GM12878 (cell line): ENCODE data around the gene EEF2K. TPM values are rescaled to one million over a fixed set of nuclear protein-coding genes. Genes with fewer than 3 reads are reported as not detected.

Source experiments
- ATAC-seq: fragments of 200-7000 bp; cut with Tn5 transposase; 3 replicates; pipeline ENCODE4 v1.9.1; 2020; ENCODE audit warnings: mild to moderate bottlenecking, moderate library complexity
- BruUV-seq: library from RNA; stranded (reverse); fragments of 400-500 nt; replicated peaks from 2 replicates; lab custom pipeline; 2021; lab: Mats Ljungman, UMichigan
- CTCF ChIA-PET: fragments of 300-600 bp; sonication (Branson Sonifier 250); formaldehyde crosslinking; extraction: SDS; loops from one replicate; lab custom pipeline; 2021; ENCODE audit warnings: inconsistent platforms; lab: Yijun Ruan, JAX
- POLR2A ChIA-PET: fragments of 350-600 bp; formaldehyde crosslinking; extraction: SDS; loops from one replicate; lab custom pipeline; 2021; ENCODE audit warnings: inconsistent platforms; lab: Charles Lee
- RAD21 ChIA-PET: fragments of 300-600 bp; sonication (Branson Sonifier 250); formaldehyde crosslinking; loops from one replicate; lab custom pipeline; 2023; ENCODE audit warnings: antibody characterized with exemption; ENCODE audit not compliant: unreplicated experiment; lab: Charles Lee
- SMC1A ChIA-PET: fragments of 300-600 bp; sonication (Branson Sonifier 250); formaldehyde crosslinking; loops from one replicate; lab custom pipeline; 2023; ENCODE audit not compliant: unreplicated experiment, uncharacterized antibody; lab: Charles Lee
- DNase-seq: peaks from one replicate; pipeline ENCODE4 v3.0.0-alpha.2; 2011; ENCODE audit warnings: low read depth, low spot score
- FAIRE-seq: peaks from 3 replicates; lab custom pipeline; 2011; peaks lifted over from hg19 to GRCh38; lab: Jason Lieb, UNC
- H2AFZ ChIP-seq: 2 replicates; pipeline ENCODE4 v1.6.0; 2011; ENCODE audit warnings: low read depth, low read length, control low read depth; ENCODE audit not compliant: control insufficient read depth
- H3K27ac ChIP-seq: 2 replicates; pipeline ENCODE4 v1.5.1; 2011; ENCODE audit warnings: control low read depth; ENCODE audit not compliant: control insufficient read depth, insufficient read depth
- H3K27me3 ChIP-seq, 2 experiments: replicated peaks in 1 of 2; 2 replicates each; pipeline versions ENCODE4 v1.6.0 to v1.6.1; 2011; ENCODE audit warnings: low read length in 1 of 2; ENCODE audit not compliant: control insufficient read depth in 2 of 2, insufficient read depth in 2 of 2
- H3K36me3 ChIP-seq, 2 experiments: 2 replicates each; pipeline ENCODE4 v1.5.1; 2011; ENCODE audit warnings: low read length in 1 of 2; ENCODE audit not compliant: control insufficient read depth in 2 of 2, insufficient read depth in 2 of 2
- H3K4me1 ChIP-seq: 2 replicates; pipeline ENCODE4 v1.6.1; 2011; ENCODE audit warnings: mild to moderate bottlenecking, low read length, moderate library complexity, mixed read lengths; ENCODE audit not compliant: control insufficient read depth, insufficient read depth
- H3K4me2 ChIP-seq: 2 replicates; pipeline ENCODE4 v1.6.0; 2011; ENCODE audit warnings: control low read depth; ENCODE audit not compliant: control insufficient read depth, insufficient read depth
- H3K4me3 ChIP-seq: fragments of 200-600 bp; sonication (generic); 2 replicates; pipeline ENCODE4 v1.5.1; 2016
- H3K79me2 ChIP-seq: 2 replicates; pipeline ENCODE4 v1.6.0; 2011; ENCODE audit warnings: low read length; ENCODE audit not compliant: control insufficient read depth, insufficient read depth
- H3K9ac ChIP-seq: 2 replicates; pipeline ENCODE4 v1.8.0; 2011; ENCODE audit warnings: low read length, control low read depth, mixed read lengths; ENCODE audit not compliant: control insufficient read depth, insufficient read depth
- H3K9me3 ChIP-seq: replicated peaks from 3 replicates; pipeline ENCODE4 v1.5.1; 2011; ENCODE audit warnings: mild to moderate bottlenecking, low read length; ENCODE audit not compliant: control insufficient read depth, insufficient read depth
- H4K20me1 ChIP-seq: 2 replicates; pipeline ENCODE4 v1.6.0; 2011; ENCODE audit not compliant: control insufficient read depth, insufficient read depth
- DPF2 ChIP-seq: fragments of 450-650 bp; IDR thresholded peaks from 2 replicates; pipeline ENCODE4 v1.6.1; 2017; ENCODE audit warnings: mild to moderate bottlenecking
- E2F4 ChIP-seq: IDR thresholded peaks from 2 replicates; pipeline ENCODE4 v1.6.1; 2012; ENCODE audit warnings: low read depth, low read length, improper control_type of control experiment
- EED ChIP-seq: sonication (generic); IDR thresholded peaks from 2 replicates; pipeline ENCODE4 v1.6.1; 2016; ENCODE audit warnings: antibody characterized with exemption, low read depth
- EGR1 ChIP-seq, 2 experiments: IDR thresholded peaks; 1 replicate in 1 of 2; 2 replicates in 1 of 2; pipeline ENCODE4 v1.6.1; 2011 to 2012; ENCODE audit warnings: low read depth in 2 of 2, low read length in 2 of 2, borderline replicate concordance in 1 of 2, mild to moderate bottlenecking in 1 of 2, moderate library complexity in 1 of 2
- ETV6 ChIP-seq, 2 experiments: fragments of 450-650 bp in 1 of 2; IDR thresholded peaks in 1 of 2; conservative IDR thresholded peaks in 1 of 2; 2 replicates each; pipeline ENCODE4 v1.6.1; 2014; ENCODE audit warnings: antibody characterized with exemption in 1 of 2, borderline replicate concordance in 1 of 2, low read depth in 1 of 2, mild to moderate bottlenecking in 1 of 2, moderate library complexity in 1 of 2
- IKZF1 ChIP-seq: fragments of 450-650 bp; conservative IDR thresholded peaks from 2 replicates; pipeline ENCODE4 v1.6.1; 2017; ENCODE audit warnings: antibody characterized with exemption, mild to moderate bottlenecking
- IKZF2 ChIP-seq, 2 experiments: fragments of 450-650 bp; IDR thresholded peaks; 2 replicates each; pipeline ENCODE4 v1.6.1; 2017; ENCODE audit warnings: mild to moderate bottlenecking in 2 of 2, moderate library complexity in 2 of 2
- MTA2 ChIP-seq: fragments of 450-650 bp; IDR thresholded peaks from 2 replicates; pipeline ENCODE4 v1.6.1; 2016; ENCODE audit warnings: low read depth, mild to moderate bottlenecking, moderate library complexity
- MYB ChIP-seq: fragments of 150-350 bp; IDR thresholded peaks from 2 replicates; pipeline ENCODE4 v1.6.1; 2014; ENCODE audit warnings: mild to moderate bottlenecking, low read depth, low read length, borderline replicate concordance
- PML ChIP-seq: IDR thresholded peaks from 2 replicates; pipeline ENCODE4 v1.6.1; 2012; ENCODE audit warnings: low read length, inconsistent platforms
- RAD51 ChIP-seq: fragments of 450-650 bp; IDR thresholded peaks from 2 replicates; pipeline ENCODE4 v1.6.1; 2016; ENCODE audit warnings: moderate library complexity, mild to moderate bottlenecking, inconsistent platforms
- RELA ChIP-seq: fragments of 450-650 bp; IDR thresholded peaks from 2 replicates; pipeline ENCODE4 v1.8.0; 2014; ENCODE audit warnings: borderline replicate concordance; ENCODE audit not compliant: partially characterized antibody
- SPI1 ChIP-seq: IDR thresholded peaks from 2 replicates; pipeline ENCODE4 v1.6.1; 2011; ENCODE audit warnings: low read depth, mild to moderate bottlenecking, low read length, moderate library complexity, borderline replicate concordance; ENCODE audit not compliant: insufficient read depth
- SREBF1 ChIP-seq: IDR thresholded peaks from 2 replicates; pipeline ENCODE4 v1.6.1; 2012; ENCODE audit warnings: mild to moderate bottlenecking, low read length
- ZNF687 ChIP-seq: fragments of 450-650 bp; IDR thresholded peaks from 2 replicates; pipeline ENCODE4 v1.6.1; 2017; ENCODE audit warnings: mild to moderate bottlenecking, moderate library complexity
- ZZZ3 ChIP-seq: IDR thresholded peaks from 2 replicates; pipeline ENCODE4 v1.6.1; 2011; ENCODE audit warnings: low read depth; ENCODE audit not compliant: control insufficient read depth, insufficient read length
- WGBS: methylation state at CpG from one replicate; pipeline ENCODE4 v1.1.6; 2016; ENCODE audit warnings: low lambda C conversion rate; ENCODE audit not compliant: insufficient replicate concordance, insufficient coverage; ENCODE audit errors: missing lambda C conversion rate; 5-methylcytosine and 5-hydroxymethylcytosine counted together
- in situ Hi-C: fragments of 300-500 bp; cut with MboI; formaldehyde crosslinking; loops from 9 replicates; pipeline ENCODE4 v1.14.3; 2018; ENCODE audit warnings: mixed read lengths
- intact Hi-C: fragments of 100-400 bp; cut with micrococcal nuclease; formaldehyde crosslinking; loops from one replicate; pipeline ENCODE4 v1.14.2; 2022; ENCODE audit not compliant: unreplicated experiment
- polyA plus RNA-seq, 11 experiments: library from polyadenylated mRNA; depleted of rRNA in 4 of 11; unstranded in 6 of 11; stranded (reverse) in 5 of 11; fragments of >200 nt; fragmentation: Nextera tagmentation in 4 of 11; fragmentation: Illumina TruSeq in 1 of 11; extraction: Ambion mirVana in 4 of 11; extraction: Trizol in 1 of 11; gene quantifications; 1 replicate in 1 of 11; 2 replicates in 10 of 11; pipeline versions ENCODE4 v1.2.1 to v1.2.3, GENCODE V29; 2011 to 2016; ENCODE audit warnings: inconsistent platforms in 2 of 11, missing spikeins in 2 of 11, low read depth in 1 of 11
- total RNA-seq, 4 experiments: library from RNA; depleted of rRNA in 3 of 4; stranded (reverse); fragments of >200 nt in 3 of 4; fragmentation: Illumina TruSeq in 1 of 4; extraction: Trizol in 1 of 4; gene quantifications; 2 replicates each; pipeline versions ENCODE4 v1.2.1 to v1.2.3, GENCODE V29; 2013 to 2021

Gene EEF2K
- total and polyA plus RNA-seq, 10 of the 15 experiments (the other 5 are each of a cell fraction or from before 2014, with no cell fraction given), result 2.0 to 29.6 (median 12.2) TPM

GRCh38 chr16:22194707-22195444 lies 11.2 kb upstream of the EEF2K start:
- in situ Hi-C loops, result loop anchor here (5.0 kb wide), 1 partner anchor 102 kb away; the partner anchor contains the start of gene POLR3E
- WGBS, result 53% methylated on average over 9 of the region's 9 CpGs
- POLR2A ChIA-PET, result interaction anchor here (0.5 to 6.0 kb wide), 5 partner anchors 12 to 159 kb away, joined by 3 to 104 read pairs (median 6); partner anchors contain the start of genes EEF2K and POLR3E
- TF ChIP-seq RELA (peak; percentile 75), ETV6 (conservative IDR thresholded peaks at IDR 0.05 in 1 of 2, IDR thresholded peaks at IDR 0.05 in 1 of 2; ENCODE audit: borderline replicate concordance in 1 of 2, low read depth in 1 of 2) (no peak), ZZZ3 (no peak), MTA2 (0 out of 2 replicates have a peak, but pooled peaks have one; percentile 28), MYB (no peak), E2F4 (no peak), PML (no peak), RAD51 (no peak), SPI1 (peak; percentile 59; the same call in 1 of the 2 replicates), SREBF1 (no peak), EED (peak; percentile 4; the same call in 1 of the 2 replicates), ZNF687 (peak; percentile 88), IKZF1 (peak; percentile 62), DPF2 (peak; percentile 84), EGR1 (IDR thresholded peaks at IDR 0.05; ENCODE audit: borderline replicate concordance in 1 of 2, low read depth in 2 of 2, low read length in 2 of 2) (peak in 1 of 2 experiments; percentile 49; a peak in 1 of 3 replicates), IKZF2 (IDR thresholded peaks at IDR 0.05) (peak in 1 of 2 experiments; percentile 55; a peak in 2 of 4 replicates)

More at GRCh38 chr16:22194707-22195444, 11.2 kb upstream of the EEF2K start:
- Histone ChIP-seq H3K79me2 (no peaks in the 10 kb centered on the region), H3K9ac (no peak overlapping the region), H4K20me1 (no peaks in the 10 kb centered on the region), H3K27ac (peak overlapping the region; percentile 77), H3K4me2 (peak overlapping the region; percentile 81), H3K36me3 (no peaks in the 10 kb centered on the region), H3K4me3 (no peak overlapping the region), H3K27me3 (no peaks in the 10 kb centered on the region), H3K9me3 (no peaks in the 10 kb centered on the region), H2AFZ (no peak overlapping the region; the same call in none of the 2 replicates), H3K4me1 (peaks cover 39% of the 10 kb centered on the region)
- SMC1A ChIA-PET, result interaction anchor here (0.6 to 9.0 kb wide), 8 partner anchors 10 to 242 kb away, joined by 3 to 86 read pairs (median 10); partner anchors contain the start of genes EEF2K and POLR3E
- RAD21 ChIA-PET, result interaction anchor here (1.0 to 7.8 kb wide), 4 partner anchors 12 to 159 kb away, joined by 3 to 74 read pairs (median 33); partner anchors contain the start of genes EEF2K and POLR3E
- DNase-seq, result peak; percentile 49
- intact Hi-C loops, result loop anchor here (1.0 to 5.0 kb wide), 3 partner anchors 11 to 177 kb away; partner anchors contain the start of genes CDR2, EEF2K and POLR3E
- ATAC-seq, result 0 out of 3 replicates have a peak, but pooled peaks have one; percentile 1
- FAIRE-seq, result no peak
- no TSS peak for BruUV-seq
- CTCF ChIA-PET, result interaction anchor here (0.5 to 8.4 kb wide), 4 partner anchors 12 to 104 kb away, joined by 3 to 132 read pairs (median 48); partner anchors contain the start of genes EEF2K and POLR3E
